A549 treated with dexamethasone at 1 μM for 4 hours (cell line): ENCODE measurements around the gene CCDC127. TPM values are rescaled to one million over a fixed set of nuclear protein-coding genes. Genes with fewer than 3 reads are reported as not detected.

Source experiments
- total RNA-seq: library from RNA; stranded (reverse); fragments of 200-300 nt; extraction: Qiagen RNA extraction; gene quantifications from 5 replicates; pipeline ENCODE4 v1.2.3, GENCODE V29; 2022

CCDC127 gene, protein sequence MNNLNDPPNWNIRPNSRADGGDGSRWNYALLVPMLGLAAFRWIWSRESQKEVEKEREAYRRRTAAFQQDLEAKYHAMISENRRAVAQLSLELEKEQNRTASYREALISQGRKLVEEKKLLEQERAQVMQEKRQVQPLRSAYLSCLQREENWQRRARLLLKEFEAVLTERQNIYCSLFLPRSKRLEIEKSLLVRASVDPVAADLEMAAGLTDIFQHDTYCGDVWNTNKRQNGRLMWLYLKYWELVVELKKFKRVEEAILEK
- total RNA-seq, result 5.6 to 6.9 TPM (median 6.5 TPM) in 5 replicates

DNA sequence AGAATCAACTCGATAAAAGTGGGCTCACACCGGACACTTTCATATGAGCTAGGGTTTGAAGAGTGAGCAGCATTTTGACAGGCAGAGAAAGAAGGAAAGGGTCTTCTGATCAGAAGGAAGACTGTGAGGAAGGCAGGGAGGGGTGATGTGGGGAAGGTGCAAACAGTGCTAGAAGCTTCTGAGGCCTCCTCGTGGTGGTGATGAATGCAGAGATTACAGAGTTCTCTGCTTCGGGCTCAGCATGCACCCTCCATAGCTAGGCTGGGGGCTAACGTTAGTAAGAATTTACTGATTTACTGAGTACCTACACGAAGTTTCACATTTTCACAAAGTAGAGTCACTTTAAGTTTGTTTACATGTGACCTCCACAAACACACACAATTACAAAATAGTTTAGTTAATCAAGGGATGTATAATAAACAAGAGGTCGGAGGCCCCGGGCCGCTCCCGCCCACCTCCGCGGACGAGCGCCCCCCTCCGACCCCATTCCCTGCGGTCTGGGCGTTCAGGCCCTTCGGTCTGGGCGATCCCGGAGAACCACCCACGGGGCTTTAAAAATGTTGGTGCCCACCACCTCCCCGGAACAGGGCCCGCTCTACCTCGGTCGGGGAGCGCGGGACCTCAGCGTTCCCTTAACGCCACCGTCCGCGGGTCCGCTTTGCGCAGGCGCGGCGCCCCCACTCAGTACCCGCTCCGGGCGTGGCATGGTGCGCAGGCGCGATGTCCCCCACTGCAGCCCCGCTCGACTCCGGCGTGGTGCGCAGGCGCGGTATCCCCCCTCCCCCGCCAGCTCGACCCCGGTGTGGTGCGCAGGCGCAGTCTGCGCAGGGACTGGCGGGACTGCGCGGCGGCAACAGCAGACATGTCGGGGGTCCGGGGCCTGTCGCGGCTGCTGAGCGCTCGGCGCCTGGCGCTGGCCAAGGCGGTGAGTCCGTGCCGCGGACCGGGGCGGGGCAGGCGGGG is at the start of gene CCDC127, which contains the start of gene SDHA:
Gene CCDC127, minus strand, starts transcription at position 660 of the 963 bp plus-strand sequence. CDS start 1,304 bp downstream, outside the sequence.
Gene SDHA, plus strand, starts transcription at position 827 of the 963 bp plus-strand sequence. Its CDS starts 36 bp downstream, at position 863.

DNA sequence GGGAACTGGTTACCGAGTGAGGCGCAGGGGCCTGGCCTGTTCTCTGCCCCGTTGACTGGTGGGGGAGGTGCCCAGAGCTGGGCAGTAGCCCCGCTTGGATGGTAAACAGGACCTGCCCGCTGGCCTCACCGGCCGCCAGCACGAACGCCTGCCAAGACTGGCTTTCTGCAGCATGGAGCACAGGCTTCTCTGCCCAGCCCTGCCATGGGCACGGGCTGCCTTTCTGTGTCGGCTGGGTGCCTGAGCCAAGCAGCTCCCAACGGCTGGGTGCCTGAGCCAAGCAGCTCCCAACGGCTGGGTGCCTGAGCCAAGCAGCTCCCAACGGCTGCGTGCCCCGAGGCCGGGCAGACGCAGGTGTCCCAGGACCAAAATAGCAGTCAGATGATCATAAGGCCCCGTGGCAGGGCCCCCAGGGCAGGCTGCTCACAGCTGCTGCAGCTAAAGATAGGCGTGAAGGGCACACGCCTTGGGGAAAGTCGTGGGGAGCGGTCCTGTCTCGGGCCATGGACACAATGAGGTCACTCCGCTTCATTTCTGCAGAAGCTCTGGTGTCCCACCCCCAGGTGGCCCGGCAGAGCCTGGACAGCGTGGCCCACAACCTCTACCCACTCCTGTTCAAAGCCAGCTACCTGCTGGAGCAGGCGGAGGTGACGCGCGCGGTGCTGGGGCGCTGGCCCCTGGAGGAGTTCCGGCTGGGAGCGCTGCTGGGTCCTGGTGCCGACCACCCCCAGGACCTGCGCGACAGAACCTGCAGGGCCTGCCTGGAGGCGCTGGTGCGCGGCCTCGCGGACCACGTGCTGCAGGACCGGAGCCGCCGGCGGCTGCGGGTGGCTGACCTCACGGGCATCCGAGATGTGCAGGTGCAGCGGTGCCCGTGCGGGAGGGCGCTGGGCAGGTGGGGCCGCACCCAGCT is 26.7 kb downstream of the CCDC127 start, which contains the start of gene LRRC14B:
Gene LRRC14B, plus strand, starts transcription at position 460 of the 913 bp plus-strand sequence. Its CDS starts 44 bp downstream, at position 504.

Other genes with a start within 250 kb of the CCDC127 start
- gene PLEKHG4B, start 126.0 kb downstream of the CCDC127 start, total RNA-seq, result 1.1 to 1.5 TPM (median 1.3 TPM) in 5 replicates
- gene LRRC14B, start 26.7 kb downstream of the CCDC127 start, total RNA-seq, result not detected in 5 replicates
- gene SDHA, start 167 bp upstream of the CCDC127 start, total RNA-seq, result 99.0 to 127 TPM (median 123 TPM) in 5 replicates
- gene PDCD6, start 53.5 kb upstream of the CCDC127 start, total RNA-seq, result 153 to 193 TPM (median 177 TPM) in 5 replicates
- 3.8 to 5.5 TPM (median 5.4 TPM) in 5 replicates for gene AHRR, start 103.6 kb upstream of the CCDC127 start, total RNA-seq
- 24.6 to 34.1 TPM (median 32.7 TPM) in 5 replicates for gene EXOC3, start 225.0 kb upstream of the CCDC127 start, total RNA-seq